HCT116 (cell line): ENCODE results near the gene BFSP2. TPM values are rescaled to one million over a fixed set of nuclear protein-coding genes. Genes with fewer than 3 reads are reported as not detected.

Experiments used
- ATAC-seq: fragments of 200-7000 bp; cut with Tn5 transposase; 2 replicates; pipeline ENCODE4 v1.9.1; 2020; ENCODE audit warnings: mild to moderate bottlenecking, moderate library complexity
- BruUV-seq: library from RNA; stranded (reverse); fragments of 400-500 nt; replicated peaks from 2 replicates; lab custom pipeline; 2021; lab: Mats Ljungman, UMichigan
- CTCF ChIA-PET: fragments of 300-600 bp; sonication (Branson Sonifier 250); formaldehyde crosslinking; loops from one replicate; lab custom pipeline; 2021; ENCODE audit warnings: antibody characterized with exemption; lab: Charles Lee
- POLR2A ChIA-PET: fragments of 300-600, 350-600 bp; sonication (Branson Sonifier 250); formaldehyde crosslinking; loops from one replicate; lab custom pipeline; 2021; ENCODE audit warnings: antibody characterized with exemption; lab: Charles Lee
- RAD21 ChIA-PET, 2 experiments: fragments of 300-600 bp; sonication (Branson Sonifier 250); formaldehyde crosslinking; loops; one replicate each; lab custom pipeline; 2023; ENCODE audit warnings: low total read pairs in 2 of 2; ENCODE audit not compliant: uncharacterized antibody in 2 of 2, unreplicated experiment in 2 of 2, low non-redundant PET in 1 of 2; lab: Charles Lee
- DNase-seq: peaks from one replicate; pipeline ENCODE4 v3.0.0-alpha.2; 2010; ENCODE audit warnings: low read depth, low spot score
- H2AFZ ChIP-seq: fragments of 200-600 bp; shearing (Covaris generic), sonication (generic); 2 replicates; pipeline ENCODE4 v1.6.1; 2017; ENCODE audit warnings: low read depth, mixed run types, mixed read lengths, antibody characterized with exemption, low read length; ENCODE audit not compliant: poor library complexity, severe bottlenecking
- H3K27ac ChIP-seq: 2 replicates; pipeline ENCODE4 v1.5.1; 2012; ENCODE audit warnings: low read depth, low read length
- H3K27me3 ChIP-seq: fragments of 200-600 bp; sonication (generic); 2 replicates; pipeline ENCODE4 v1.6.1; 2016; ENCODE audit warnings: mixed run types, low read length, mixed read lengths; ENCODE audit not compliant: insufficient read depth
- H3K36me3 ChIP-seq, 2 experiments: fragments of 200-500 bp in 1 of 2; fragments of 200-600 bp in 1 of 2; sonication (Bioruptor generic) in 1 of 2; sonication (generic) in 1 of 2; 2 replicates each; pipeline versions ENCODE4 v1.5.1 to v1.6.1; 2014 to 2016; ENCODE audit warnings: low read length in 2 of 2, inconsistent platforms in 1 of 2, mixed read lengths in 1 of 2, mixed run types in 1 of 2; ENCODE audit not compliant: insufficient read depth in 2 of 2, control insufficient read depth in 1 of 2
- H3K4me1 ChIP-seq, 2 experiments: fragments of 200-600 bp in 1 of 2; sonication (generic) in 1 of 2; 2 replicates each; pipeline versions ENCODE4 v1.5.1 to v1.6.1; 2012 to 2017; ENCODE audit warnings: low read length in 2 of 2, inconsistent platforms in 1 of 2, mild to moderate bottlenecking in 1 of 2, mixed read lengths in 1 of 2, mixed run types in 1 of 2, moderate library complexity in 1 of 2; ENCODE audit not compliant: insufficient read depth in 2 of 2, control insufficient read depth in 1 of 2
- H3K4me2 ChIP-seq: fragments of 200-600 bp; sonication (generic); 2 replicates; pipeline ENCODE4 v1.6.1; 2017; ENCODE audit warnings: mixed run types, low read length, mixed read lengths
- H3K4me3 ChIP-seq, 2 experiments: fragments of 200-600 bp in 1 of 2; sonication (generic) in 1 of 2; replicated peaks in 1 of 2; 2 replicates each; pipeline ENCODE4 v1.5.1; 2011 to 2016; ENCODE audit warnings: low read length in 2 of 2, control low read depth in 1 of 2, low read depth in 1 of 2, mild to moderate bottlenecking in 1 of 2, mixed read lengths in 1 of 2, mixed run types in 1 of 2
- H3K79me2 ChIP-seq: fragments of 200-600 bp; sonication (generic); 2 replicates; pipeline ENCODE4 v1.6.1; 2017; ENCODE audit warnings: mild to moderate bottlenecking, mixed run types, low read length, moderate library complexity, mixed read lengths; ENCODE audit not compliant: insufficient read depth
- H3K9ac ChIP-seq: fragments of 200-600 bp; sonication (generic); 2 replicates; pipeline ENCODE4 v1.6.1; 2016; ENCODE audit warnings: low read length, mixed read lengths
- H3K9me2 ChIP-seq: fragments of 200-600 bp; sonication (generic), shearing (Covaris generic); 2 replicates; pipeline ENCODE4 v1.6.1; 2017; ENCODE audit warnings: mixed run types, mild to moderate bottlenecking, moderate library complexity; ENCODE audit not compliant: insufficient read depth
- H3K9me3 ChIP-seq, 2 experiments: fragments of 200-500 bp in 1 of 2; fragments of 200-600 bp in 1 of 2; sonication (Bioruptor generic) in 1 of 2; sonication (generic) in 1 of 2; 2 replicates each; pipeline ENCODE4 v1.6.1; 2014 to 2017; ENCODE audit warnings: low read length in 2 of 2, mixed read lengths in 2 of 2, inconsistent platforms in 1 of 2, low read depth in 1 of 2, mild to moderate bottlenecking in 1 of 2, mixed run types in 1 of 2, moderate library complexity in 1 of 2; ENCODE audit not compliant: control insufficient read depth in 1 of 2, insufficient read depth in 1 of 2
- H4K20me1 ChIP-seq: fragments of 200-600 bp; sonication (generic), shearing (Covaris generic); 2 replicates; pipeline ENCODE4 v1.6.1; 2017; ENCODE audit warnings: mixed run types, mild to moderate bottlenecking, moderate library complexity; ENCODE audit not compliant: insufficient read depth
- CBX3 ChIP-seq: IDR thresholded peaks from 2 replicates; pipeline ENCODE4 v1.6.1; 2012; ENCODE audit warnings: low read depth
- CEBPB ChIP-seq: IDR thresholded peaks from 2 replicates; pipeline ENCODE4 v1.6.1; 2012; ENCODE audit warnings: low read depth
- ELF1 ChIP-seq: IDR thresholded peaks from 2 replicates; pipeline ENCODE4 v1.6.1; 2012; ENCODE audit warnings: low read depth, borderline replicate concordance
- JUND ChIP-seq: IDR thresholded peaks from 2 replicates; pipeline ENCODE4 v1.6.1; 2012
- POLR2AphosphoS5 ChIP-seq: IDR thresholded peaks from 2 replicates; pipeline ENCODE4 v1.6.1; 2011; ENCODE audit warnings: mild to moderate bottlenecking, low read depth, low read length, moderate library complexity
- SP1 ChIP-seq: IDR thresholded peaks from 2 replicates; pipeline ENCODE4 v1.6.1; 2012; ENCODE audit warnings: low read depth
- TCF7L2 ChIP-seq: IDR thresholded peaks from 2 replicates; pipeline ENCODE4 v1.7.0; 2011; ENCODE audit warnings: borderline replicate concordance, inconsistent platforms; ENCODE audit not compliant: insufficient read depth, insufficient read length; ENCODE audit errors: extremely low read depth
- ZFX ChIP-seq: fragments of 450-650 bp; IDR thresholded peaks from 2 replicates; pipeline ENCODE4 v1.6.1; 2017
- intact Hi-C: fragments of 100-400 bp; cut with micrococcal nuclease; formaldehyde crosslinking; loops from 2 replicates; pipeline ENCODE4 v1.10.0; 2022
- total RNA-seq: library from RNA; stranded (reverse); gene quantifications from one replicate; pipeline ENCODE4 v1.2.1, GENCODE V29; 2021; ENCODE audit not compliant: unreplicated experiment
- TF ChIP-seq, protein P1 (sequence below): IDR thresholded peaks from 2 replicates; pipeline ENCODE4 v1.6.1; 2011; ENCODE audit warnings: mild to moderate bottlenecking, low read length, moderate library complexity; ENCODE audit not compliant: insufficient replicate concordance; ENCODE audit errors: extremely low read depth
- TF ChIP-seq, protein P2 (sequence below), 3 experiments: fragments of 200-600 bp in 1 of 3; sonication (generic) in 1 of 3; IDR thresholded peaks in 2 of 3; conservative IDR thresholded peaks in 1 of 3; 2 replicates each; pipeline ENCODE4 v1.5.1; 2012 to 2017; ENCODE audit warnings: low read depth in 2 of 3, low read length in 2 of 3, antibody characterized with exemption in 1 of 3, borderline replicate concordance in 1 of 3, control low read depth in 1 of 3, mild to moderate bottlenecking in 1 of 3, mixed read lengths in 1 of 3, mixed run types in 1 of 3, moderate library complexity in 1 of 3; ENCODE audit not compliant: insufficient read depth in 1 of 3
- TF ChIP-seq, protein P3 (sequence below): IDR thresholded peaks from 2 replicates; pipeline ENCODE4 v1.6.1; 2012; ENCODE audit warnings: low read depth
- TF ChIP-seq, protein P4 (sequence below): IDR thresholded peaks from 2 replicates; pipeline ENCODE4 v1.6.1; 2012
- TF ChIP-seq, protein P5 (sequence below): IDR thresholded peaks from 2 replicates; pipeline ENCODE4 v1.6.1; 2012

Gene BFSP2
- total RNA-seq, 1 experiment from 2014 or later = not detected

DNA sequence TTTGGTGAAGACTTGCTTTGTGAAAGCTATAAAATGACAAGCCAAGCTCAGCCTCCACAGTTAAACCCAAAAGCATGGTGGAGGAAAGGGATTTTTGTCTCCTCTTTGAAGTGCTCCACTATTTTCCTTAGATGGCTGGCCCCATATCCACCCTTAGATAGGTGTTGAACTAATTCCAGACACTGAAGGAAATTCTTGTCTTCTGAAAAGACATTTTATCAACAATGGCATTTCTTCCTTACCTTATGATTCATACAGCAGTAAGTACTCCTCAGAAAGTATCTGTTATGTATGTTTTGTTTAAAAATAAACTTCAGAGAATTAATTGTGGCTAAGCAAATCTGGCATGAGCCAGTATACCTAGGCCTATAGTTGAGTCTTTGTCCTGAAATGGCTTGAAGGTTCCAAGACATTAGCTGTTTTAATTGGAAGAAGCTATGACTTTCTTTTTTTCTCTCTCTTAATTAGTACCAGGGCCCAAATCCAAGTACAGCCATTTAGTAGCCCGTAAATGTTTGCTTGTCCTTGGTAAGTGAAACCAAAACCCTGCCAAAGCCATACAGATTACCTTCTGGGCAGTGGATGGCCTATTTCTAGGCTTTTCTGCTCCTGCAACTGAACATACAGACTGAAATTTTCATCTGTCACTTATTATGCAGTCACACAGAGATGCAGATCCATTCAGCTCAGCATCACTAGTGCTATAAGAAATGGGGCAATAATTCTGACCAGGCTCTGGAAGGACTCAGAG, 5.1 kb upstream of the BFSP2 start:
- Histone ChIP-seq H4K20me1 (no peaks in the 10 kb centered on the region), H3K79me2 (no peaks in the 10 kb centered on the region), H2AFZ (no peak overlapping the region), H3K36me3 (no peaks in the 10 kb centered on the region), H3K4me3 (no peak overlapping the region), H3K27ac (no peak overlapping the region), H3K9me2 (no peaks in the 10 kb centered on the region), H3K9ac (no peak overlapping the region), H3K9me3 (no peaks in the 10 kb centered on the region), H3K27me3 (peaks cover 36% of the 10 kb centered on the region; the same call in 1 of the 2 replicates), H3K4me2 (no peak overlapping the region)
- ATAC-seq (no peak), DNase-seq (no peak)
- ChIA-PET RAD21 (no interaction called here), POLR2A (no interaction called here), CTCF (no interaction called here)
- TF ChIP-seq CBX3 (no peak), JUND (no peak), SP1 (no peak), POLR2AphosphoS5 (no peak), ELF1 (no peak), TCF7L2 (no peak), ZFX (no peak), CEBPB (no peak)
- TF ChIP-seq, protein P1, sequence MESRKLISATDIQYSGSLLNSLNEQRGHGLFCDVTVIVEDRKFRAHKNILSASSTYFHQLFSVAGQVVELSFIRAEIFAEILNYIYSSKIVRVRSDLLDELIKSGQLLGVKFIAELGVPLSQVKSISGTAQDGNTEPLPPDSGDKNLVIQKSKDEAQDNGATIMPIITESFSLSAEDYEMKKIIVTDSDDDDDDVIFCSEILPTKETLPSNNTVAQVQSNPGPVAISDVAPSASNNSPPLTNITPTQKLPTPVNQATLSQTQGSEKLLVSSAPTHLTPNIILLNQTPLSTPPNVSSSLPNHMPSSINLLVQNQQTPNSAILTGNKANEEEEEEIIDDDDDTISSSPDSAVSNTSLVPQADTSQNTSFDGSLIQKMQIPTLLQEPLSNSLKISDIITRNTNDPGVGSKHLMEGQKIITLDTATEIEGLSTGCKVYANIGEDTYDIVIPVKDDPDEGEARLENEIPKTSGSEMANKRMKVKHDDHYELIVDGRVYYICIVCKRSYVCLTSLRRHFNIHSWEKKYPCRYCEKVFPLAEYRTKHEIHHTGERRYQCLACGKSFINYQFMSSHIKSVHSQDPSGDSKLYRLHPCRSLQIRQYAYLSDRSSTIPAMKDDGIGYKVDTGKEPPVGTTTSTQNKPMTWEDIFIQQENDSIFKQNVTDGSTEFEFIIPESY = no peak
- TF ChIP-seq, protein P2, sequence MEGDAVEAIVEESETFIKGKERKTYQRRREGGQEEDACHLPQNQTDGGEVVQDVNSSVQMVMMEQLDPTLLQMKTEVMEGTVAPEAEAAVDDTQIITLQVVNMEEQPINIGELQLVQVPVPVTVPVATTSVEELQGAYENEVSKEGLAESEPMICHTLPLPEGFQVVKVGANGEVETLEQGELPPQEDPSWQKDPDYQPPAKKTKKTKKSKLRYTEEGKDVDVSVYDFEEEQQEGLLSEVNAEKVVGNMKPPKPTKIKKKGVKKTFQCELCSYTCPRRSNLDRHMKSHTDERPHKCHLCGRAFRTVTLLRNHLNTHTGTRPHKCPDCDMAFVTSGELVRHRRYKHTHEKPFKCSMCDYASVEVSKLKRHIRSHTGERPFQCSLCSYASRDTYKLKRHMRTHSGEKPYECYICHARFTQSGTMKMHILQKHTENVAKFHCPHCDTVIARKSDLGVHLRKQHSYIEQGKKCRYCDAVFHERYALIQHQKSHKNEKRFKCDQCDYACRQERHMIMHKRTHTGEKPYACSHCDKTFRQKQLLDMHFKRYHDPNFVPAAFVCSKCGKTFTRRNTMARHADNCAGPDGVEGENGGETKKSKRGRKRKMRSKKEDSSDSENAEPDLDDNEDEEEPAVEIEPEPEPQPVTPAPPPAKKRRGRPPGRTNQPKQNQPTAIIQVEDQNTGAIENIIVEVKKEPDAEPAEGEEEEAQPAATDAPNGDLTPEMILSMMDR (IDR thresholded peaks at IDR 0.05 in 2 of 3, conservative IDR thresholded peaks at IDR 0.05 in 1 of 3; ENCODE audit: borderline replicate concordance in 1 of 3, insufficient read depth in 1 of 3, low read depth in 2 of 3, low read length in 2 of 3) = no peak
- TF ChIP-seq, protein P3, sequence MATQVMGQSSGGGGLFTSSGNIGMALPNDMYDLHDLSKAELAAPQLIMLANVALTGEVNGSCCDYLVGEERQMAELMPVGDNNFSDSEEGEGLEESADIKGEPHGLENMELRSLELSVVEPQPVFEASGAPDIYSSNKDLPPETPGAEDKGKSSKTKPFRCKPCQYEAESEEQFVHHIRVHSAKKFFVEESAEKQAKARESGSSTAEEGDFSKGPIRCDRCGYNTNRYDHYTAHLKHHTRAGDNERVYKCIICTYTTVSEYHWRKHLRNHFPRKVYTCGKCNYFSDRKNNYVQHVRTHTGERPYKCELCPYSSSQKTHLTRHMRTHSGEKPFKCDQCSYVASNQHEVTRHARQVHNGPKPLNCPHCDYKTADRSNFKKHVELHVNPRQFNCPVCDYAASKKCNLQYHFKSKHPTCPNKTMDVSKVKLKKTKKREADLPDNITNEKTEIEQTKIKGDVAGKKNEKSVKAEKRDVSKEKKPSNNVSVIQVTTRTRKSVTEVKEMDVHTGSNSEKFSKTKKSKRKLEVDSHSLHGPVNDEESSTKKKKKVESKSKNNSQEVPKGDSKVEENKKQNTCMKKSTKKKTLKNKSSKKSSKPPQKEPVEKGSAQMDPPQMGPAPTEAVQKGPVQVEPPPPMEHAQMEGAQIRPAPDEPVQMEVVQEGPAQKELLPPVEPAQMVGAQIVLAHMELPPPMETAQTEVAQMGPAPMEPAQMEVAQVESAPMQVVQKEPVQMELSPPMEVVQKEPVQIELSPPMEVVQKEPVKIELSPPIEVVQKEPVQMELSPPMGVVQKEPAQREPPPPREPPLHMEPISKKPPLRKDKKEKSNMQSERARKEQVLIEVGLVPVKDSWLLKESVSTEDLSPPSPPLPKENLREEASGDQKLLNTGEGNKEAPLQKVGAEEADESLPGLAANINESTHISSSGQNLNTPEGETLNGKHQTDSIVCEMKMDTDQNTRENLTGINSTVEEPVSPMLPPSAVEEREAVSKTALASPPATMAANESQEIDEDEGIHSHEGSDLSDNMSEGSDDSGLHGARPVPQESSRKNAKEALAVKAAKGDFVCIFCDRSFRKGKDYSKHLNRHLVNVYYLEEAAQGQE = no peak
- TF ChIP-seq, protein P4, sequence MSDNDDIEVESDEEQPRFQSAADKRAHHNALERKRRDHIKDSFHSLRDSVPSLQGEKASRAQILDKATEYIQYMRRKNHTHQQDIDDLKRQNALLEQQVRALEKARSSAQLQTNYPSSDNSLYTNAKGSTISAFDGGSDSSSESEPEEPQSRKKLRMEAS = no peak
- TF ChIP-seq, protein P5, sequence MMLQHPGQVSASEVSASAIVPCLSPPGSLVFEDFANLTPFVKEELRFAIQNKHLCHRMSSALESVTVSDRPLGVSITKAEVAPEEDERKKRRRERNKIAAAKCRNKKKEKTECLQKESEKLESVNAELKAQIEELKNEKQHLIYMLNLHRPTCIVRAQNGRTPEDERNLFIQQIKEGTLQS = no peak
- TF ChIP-seq, all 23 proteins: peak for 0
- intact Hi-C loops = no loop called here
- BruUV-seq = no TSS peak
- no peaks in the 10 kb centered on the region for H3K4me1 ChIP-seq
